ENCODE measurements around the gene NDUFA11.

- no peak for TF ChIP-seq POLR2AphosphoS5 (IDR thresholded peaks at IDR 0.05)
- no peak for TF ChIP-seq CTCF (IDR thresholded peaks at IDR 0.05)
- TF ChIP-seq EP300 (IDR thresholded peaks at IDR 0.05): no peak
- no peak for TF ChIP-seq POLR2A (IDR thresholded peaks at IDR 0.05)
Observed at GRCh38 chr19:5915782-5916165, 12.2 kb upstream of the NDUFA11 start.
